ENCODE data around the gene UNG.
"Not testable (repeated sequence)": the region's sequence is repeated elsewhere in the genome, so short reads cannot be mapped to it uniquely, and the experiment has no call there.

The UNG gene

DNA sequence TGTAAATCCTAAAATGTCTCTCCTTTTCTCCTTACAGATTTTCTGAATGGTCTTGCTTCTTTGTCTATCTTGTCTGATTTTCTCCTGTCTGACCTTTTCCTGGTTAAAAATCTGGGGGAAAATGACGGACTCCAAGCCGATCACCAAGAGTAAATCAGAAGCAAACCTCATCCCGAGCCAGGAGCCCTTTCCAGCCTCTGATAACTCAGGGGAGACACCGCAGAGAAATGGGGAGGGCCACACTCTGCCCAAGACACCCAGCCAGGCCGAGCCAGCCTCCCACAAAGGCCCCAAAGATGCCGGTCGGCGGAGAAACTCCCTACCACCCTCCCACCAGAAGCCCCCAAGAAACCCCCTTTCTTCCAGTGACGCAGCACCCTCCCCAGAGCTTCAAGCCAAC, 42.0 kb downstream of the UNG start:
- no peak overlapping the region for H3K4me3 ChIP-seq (ENCODE audit: low read depth, low read length)
- CTCF ChIA-PET: interaction anchor here (0.9 kb wide), 1 partner anchor 9 kb away, joined by 3 read pairs; no protein-coding TSS in a partner anchor
- no peak for TF ChIP-seq CTCF (IDR thresholded peaks at IDR 0.05; ENCODE audit: insufficient read depth, low read length, missing control alignments)
- DNase-seq (ENCODE audit: low read depth, low spot score): no peak
- POLR2A ChIA-PET: no interaction called here

DNA sequence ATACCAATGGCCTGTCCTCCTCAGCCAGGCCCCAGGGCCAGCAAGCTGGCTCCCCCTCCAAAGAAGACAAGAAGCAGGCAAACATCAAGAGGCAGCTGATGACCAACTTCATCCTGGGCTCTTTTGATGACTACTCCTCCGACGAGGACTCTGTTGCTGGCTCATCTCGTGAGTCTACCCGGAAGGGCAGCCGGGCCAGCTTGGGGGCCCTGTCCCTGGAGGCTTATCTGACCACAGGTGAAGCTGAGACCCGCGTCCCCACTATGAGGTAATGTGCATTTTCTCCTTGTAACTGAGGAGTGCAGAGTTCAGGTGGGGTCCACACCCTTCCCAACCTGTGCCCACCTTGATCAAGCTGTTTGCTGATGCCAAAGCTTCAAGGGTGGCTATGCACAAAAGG, 42.4 kb downstream of the UNG start:
- ChIA-PET POLR2A (no interaction called here), CTCF (interaction anchor here (0.9 kb wide), 1 partner anchor 8 kb away, joined by 3 read pairs; no protein-coding TSS in a partner anchor)
- DNase-seq (ENCODE audit: low read depth, low spot score): no peak
- no peak for TF ChIP-seq CTCF (IDR thresholded peaks at IDR 0.05; ENCODE audit: insufficient read depth, low read length, missing control alignments)
- no peak overlapping the region for H3K4me3 ChIP-seq (ENCODE audit: low read depth, low read length)

GRCh38 chr12:109140560-109140959, 43.2 kb downstream of the UNG start:
- no peak for TF ChIP-seq CTCF (IDR thresholded peaks at IDR 0.05; ENCODE audit: insufficient read depth, low read length, missing control alignments)
- POLR2A ChIA-PET: no interaction called here
- no peak for DNase-seq (ENCODE audit: low read depth, low spot score)
- CTCF ChIA-PET: interaction anchor here (0.6 to 1.0 kb wide), 2 partner anchors 251 to 253 kb away, joined by 3 to 4 read pairs; no protein-coding TSS in a partner anchor
- no peak overlapping the region for H3K4me3 ChIP-seq (ENCODE audit: low read depth, low read length)

- H3K4me3 ChIP-seq (ENCODE audit: low read depth, low read length): no peak overlapping the region
- CTCF ChIA-PET: interaction anchor here (2.5 kb wide), 1 partner anchor 32 kb away, joined by 10 read pairs; no protein-coding TSS in a partner anchor
- DNase-seq (ENCODE audit: low read depth, low spot score): no peak
- no peak for TF ChIP-seq CTCF (IDR thresholded peaks at IDR 0.05; ENCODE audit: insufficient read depth, low read length, missing control alignments)
- POLR2A ChIA-PET: no interaction called here
These were observed 46.8 kb downstream of the UNG start for GRCh38 chr12:109144224-109144623.

DNA sequence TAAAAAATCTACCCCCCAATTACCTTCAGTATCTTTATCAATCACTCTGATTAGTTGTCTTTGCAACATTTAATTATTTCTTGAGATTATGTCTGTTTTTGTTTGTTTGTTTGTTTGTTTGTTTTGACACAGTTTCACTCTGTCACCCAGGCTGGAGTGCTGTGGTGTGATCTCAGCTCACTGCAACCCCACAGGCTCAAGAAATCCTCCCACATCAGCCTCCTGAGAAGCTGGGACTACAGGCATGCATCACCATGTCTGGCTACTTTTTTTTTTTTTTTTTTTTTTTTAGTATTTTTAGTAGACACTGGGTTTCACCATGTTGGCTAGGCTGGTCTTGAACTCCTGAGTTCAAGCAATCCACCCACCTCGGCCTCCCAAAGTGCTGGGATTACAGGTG, 49.7 kb downstream of the UNG start:
- CTCF ChIA-PET: interaction anchor here (2.0 kb wide), 1 partner anchor 13 kb away, joined by 7 read pairs; no protein-coding TSS in a partner anchor
- DNase-seq (ENCODE audit: low read depth, low spot score); H3K4me3 ChIP-seq (ENCODE audit: low read depth, low read length); POLR2A ChIA-PET: not testable (repeated sequence)

GRCh38 chr12:109147954-109148353, 50.6 kb downstream of the UNG start:
- ChIA-PET CTCF (interaction anchor here (1.1 to 3.2 kb wide), 3 partner anchors 9 to 36 kb away, joined by 3 to 14 read pairs (median 7); no protein-coding TSS in a partner anchor), POLR2A (no interaction called here)
- H3K4me3 ChIP-seq (ENCODE audit: low read depth, low read length): no peak overlapping the region

More at GRCh38 chr12:109147954-109148353, 50.6 kb downstream of the UNG start:
- DNase-seq (ENCODE audit: low read depth, low spot score): no peak
- no peak for TF ChIP-seq CTCF (IDR thresholded peaks at IDR 0.05; ENCODE audit: insufficient read depth, low read length, missing control alignments)
